ENCODE data around the gene TNNT1. TPM values are rescaled to one million over a fixed set of nuclear protein-coding genes. Genes with fewer than 3 reads are reported as not detected.

The TNNT1 gene
- total RNA-seq, 1 experiment from 2014 or later, result 116 TPM

GRCh38 chr19:55090564-55090963 is 58.4 kb downstream of the TNNT1 start:
- in situ Hi-C loops (cut with HindIII; ENCODE audit: low pct_unique_long_range_greater_than_20kb, low sequenced_read_pairs), result no loop called here
- peaks cover 2% of the 10 kb centered on the region; the same call in 1 of the 2 replicates for H3K36me3 ChIP-seq (ENCODE audit: control insufficient read depth, insufficient read depth, low read length)
- POLR2A ChIA-PET, result no interaction called here
- H3K4me1 ChIP-seq (ENCODE audit: control insufficient read depth, insufficient read depth, low read length), result peaks cover 28% of the 10 kb centered on the region
- H3K9me3 ChIP-seq (ENCODE audit: control insufficient read depth, insufficient read depth, low read depth, low read length), result no peaks in the 10 kb centered on the region
- CTCF ChIA-PET, result interaction anchor here (0.6 kb wide), 1 partner anchor 45 kb away, joined by 6 read pairs; no protein-coding TSS in a partner anchor
- no peaks in the 10 kb centered on the region for H3K27me3 ChIP-seq (ENCODE audit: control insufficient read depth, insufficient read depth, low read length)
- DNase-seq (ENCODE audit: low read depth, low spot score) (no peak), ATAC-seq (no peak)
- intact Hi-C loops (cut with micrococcal nuclease; ENCODE audit: unreplicated experiment), result no loop called here
- no peak overlapping the region for H3K4me3 ChIP-seq (ENCODE audit: low read depth in 2 of 2, low read length in 2 of 2)
- no peak for TF ChIP-seq REST (IDR thresholded peaks at IDR 0.05; ENCODE audit: insufficient read depth in 1 of 2, low read depth in 2 of 2, low read length in 1 of 2)
- no TSS peak for BruUV-seq (replicated peaks)
- no peak overlapping the region for H3K27ac ChIP-seq (ENCODE audit: low read length)

DNA sequence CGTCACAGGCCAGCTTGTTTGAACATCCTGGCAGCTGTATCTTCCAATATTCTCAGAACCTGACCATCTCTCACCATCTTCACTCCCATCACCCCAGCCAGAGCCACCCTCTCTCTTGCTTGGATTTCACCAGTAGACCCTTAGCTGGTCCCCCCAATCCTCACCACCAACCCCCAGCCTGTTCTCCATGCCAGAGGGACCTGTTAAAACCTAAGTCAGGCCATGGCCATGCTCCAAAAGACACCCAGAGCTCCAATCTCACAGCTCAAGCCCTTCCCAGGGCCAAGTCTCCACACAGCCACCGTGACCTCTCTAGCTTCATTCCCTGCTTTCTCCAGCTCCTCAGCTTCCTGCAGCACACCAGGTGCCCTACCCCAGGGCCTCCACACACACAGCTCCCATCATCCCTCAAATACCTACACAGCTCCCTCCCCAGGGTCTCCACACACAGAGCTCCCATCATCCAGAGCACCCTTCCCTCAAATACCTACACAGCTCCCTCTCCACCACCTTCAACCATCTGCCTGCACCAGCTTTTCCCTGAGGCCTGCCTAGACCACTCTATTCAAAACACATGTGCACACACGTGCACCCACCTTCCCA is 59.6 kb downstream of the TNNT1 start:
- DNase-seq (ENCODE audit: low read depth, low spot score), result no peak
- no peak overlapping the region for H3K4me3 ChIP-seq (ENCODE audit: low read depth in 2 of 2, low read length in 2 of 2)
- no peaks in the 10 kb centered on the region for H3K27me3 ChIP-seq (ENCODE audit: control insufficient read depth, insufficient read depth, low read length)
- H3K9me3 ChIP-seq (ENCODE audit: control insufficient read depth, insufficient read depth, low read depth, low read length), result no peaks in the 10 kb centered on the region
- ATAC-seq, result no peak; the same call in 1 of the 2 replicates
- intact Hi-C loops (cut with micrococcal nuclease; ENCODE audit: unreplicated experiment) (no loop called here), in situ Hi-C loops (cut with HindIII; ENCODE audit: low pct_unique_long_range_greater_than_20kb, low sequenced_read_pairs) (no loop called here)
- H3K36me3 ChIP-seq (ENCODE audit: control insufficient read depth, insufficient read depth, low read length), result peaks cover 2% of the 10 kb centered on the region; the same call in 1 of the 2 replicates
- H3K4me1 ChIP-seq (ENCODE audit: control insufficient read depth, insufficient read depth, low read length), result peaks cover 17% of the 10 kb centered on the region
- no TSS peak for BruUV-seq (replicated peaks)
- ChIA-PET POLR2A (no interaction called here), CTCF (interaction anchor here (0.5 kb wide), 2 partner anchors 45 to 72 kb away, joined by 3 to 4 read pairs; no protein-coding TSS in a partner anchor)
- TF ChIP-seq REST (IDR thresholded peaks at IDR 0.05; ENCODE audit: insufficient read depth in 1 of 2, low read depth in 2 of 2, low read length in 1 of 2), result no peak
- TF ChIP-seq POLR2AphosphoS5 (IDR thresholded peaks at IDR 0.05; ENCODE audit: low read depth, low read length), result no peak
- H3K27ac ChIP-seq (ENCODE audit: low read length), result no peak overlapping the region
